ENCODE data around the gene CCDC187.

CCDC187 gene

GRCh38 chr9:136275655-136276429 lies 28.1 kb downstream of the CCDC187 start:
- Histone ChIP-seq H3K9me3 (ENCODE audit: control insufficient read depth, insufficient read depth, low read length) (no peaks in the 10 kb centered on the region), H3K4me2 (ENCODE audit: low read length) (no peak overlapping the region), H3K27ac (ENCODE audit: low read depth, low read length) (no peak overlapping the region), H3F3A (ENCODE audit: control insufficient read depth, insufficient read depth) (no peaks in the 10 kb centered on the region), H3K36me3 (ENCODE audit: control insufficient read depth, low read length) (no peaks in the 10 kb centered on the region), H3K4me3 (ENCODE audit: low read length) (no peak overlapping the region), H3K79me2 (ENCODE audit: control insufficient read depth, low read length) (no peaks in the 10 kb centered on the region), H4K20me1 (ENCODE audit: control insufficient read depth, insufficient read depth, low read depth, low read length) (no peaks in the 10 kb centered on the region), H3K4me1 (ENCODE audit: control insufficient read depth, low read length) (no peaks in the 10 kb centered on the region), H3K9me2 (replicated peaks; ENCODE audit: control insufficient read depth, low read length) (no peaks in the 10 kb centered on the region), H3K27me3 (ENCODE audit: control insufficient read depth, low read length) (peaks cover 19% of the 10 kb centered on the region)
- TF ChIP-seq EZH2phosphoT487 (IDR thresholded peaks at IDR 0.05; ENCODE audit: borderline replicate concordance, low read length) (no peak), CTCF (IDR thresholded peaks at IDR 0.05; ENCODE audit: low read depth, low read length, poor library complexity, severe bottlenecking) (no peak)

- no peak overlapping the region for H3K4me2 ChIP-seq (ENCODE audit: low read length)
- no peaks in the 10 kb centered on the region for H3F3A ChIP-seq (ENCODE audit: control insufficient read depth, insufficient read depth)
- H3K4me3 ChIP-seq (ENCODE audit: low read length): no peak overlapping the region
- H3K36me3 ChIP-seq (ENCODE audit: control insufficient read depth, low read length): no peaks in the 10 kb centered on the region
- H3K9me2 ChIP-seq (replicated peaks; ENCODE audit: control insufficient read depth, low read length): no peaks in the 10 kb centered on the region
- H3K4me1 ChIP-seq (ENCODE audit: control insufficient read depth, low read length): no peaks in the 10 kb centered on the region
- H3K79me2 ChIP-seq (ENCODE audit: control insufficient read depth, low read length): no peaks in the 10 kb centered on the region
- H3K27ac ChIP-seq (ENCODE audit: low read depth, low read length): no peak overlapping the region
- no peaks in the 10 kb centered on the region for H4K20me1 ChIP-seq (ENCODE audit: control insufficient read depth, insufficient read depth, low read depth, low read length)
- no peaks in the 10 kb centered on the region for H3K9me3 ChIP-seq (ENCODE audit: control insufficient read depth, insufficient read depth, low read length)
- H3K27me3 ChIP-seq (ENCODE audit: control insufficient read depth, low read length): peaks cover 19% of the 10 kb centered on the region
- no peak for TF ChIP-seq EZH2phosphoT487 (IDR thresholded peaks at IDR 0.05; ENCODE audit: borderline replicate concordance, low read length)
- no peak for TF ChIP-seq CTCF (IDR thresholded peaks at IDR 0.05; ENCODE audit: low read depth, low read length, poor library complexity, severe bottlenecking)
Measured at GRCh38 chr9:136274786-136275654, 28.9 kb downstream of the CCDC187 start.

GRCh38 chr9:136273921-136274785 lies 29.7 kb downstream of the CCDC187 start:
- Histone ChIP-seq H3K79me2 (ENCODE audit: control insufficient read depth, low read length) (no peaks in the 10 kb centered on the region), H3K9me2 (replicated peaks; ENCODE audit: control insufficient read depth, low read length) (no peaks in the 10 kb centered on the region), H3K36me3 (ENCODE audit: control insufficient read depth, low read length) (no peaks in the 10 kb centered on the region), H4K20me1 (ENCODE audit: control insufficient read depth, insufficient read depth, low read depth, low read length) (no peaks in the 10 kb centered on the region), H3K27me3 (ENCODE audit: control insufficient read depth, low read length) (peaks cover 24% of the 10 kb centered on the region), H3K4me3 (ENCODE audit: low read length) (no peak overlapping the region), H3K4me1 (ENCODE audit: control insufficient read depth, low read length) (no peaks in the 10 kb centered on the region), H3K9me3 (ENCODE audit: control insufficient read depth, insufficient read depth, low read length) (no peaks in the 10 kb centered on the region), H3K27ac (ENCODE audit: low read depth, low read length) (no peak overlapping the region), H3F3A (ENCODE audit: control insufficient read depth, insufficient read depth) (no peaks in the 10 kb centered on the region), H3K4me2 (ENCODE audit: low read length) (no peak overlapping the region)
- TF ChIP-seq EZH2phosphoT487 (IDR thresholded peaks at IDR 0.05; ENCODE audit: borderline replicate concordance, low read length) (no peak), CTCF (IDR thresholded peaks at IDR 0.05; ENCODE audit: low read depth, low read length, poor library complexity, severe bottlenecking) (no peak)
